Measurements from ENCODE around the gene ZNF30.

DNA sequence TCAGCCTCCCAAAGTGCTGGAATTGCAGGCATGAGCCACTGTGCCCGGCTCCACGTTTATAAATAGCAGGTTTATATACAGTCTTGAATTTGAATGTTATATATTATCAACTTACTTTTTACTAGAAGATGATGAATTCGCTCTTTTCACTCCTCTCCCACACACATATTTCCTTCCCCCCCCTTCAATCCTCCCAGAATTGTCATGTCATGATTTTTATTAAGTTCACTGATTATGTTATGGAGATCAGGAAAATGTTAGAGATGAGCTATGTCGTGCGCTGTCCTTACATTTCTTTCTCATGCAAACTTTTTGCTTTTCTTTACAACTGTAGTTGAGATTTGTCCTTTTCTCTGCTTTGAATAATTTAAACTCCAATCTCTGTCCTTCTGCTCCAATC lies 55.6 kb downstream of the ZNF30 start:
- TF ChIP-seq POLR2A (IDR thresholded peaks at IDR 0.05; ENCODE audit: low read depth, low read length) (no peak), TAF1 (IDR thresholded peaks at IDR 0.05; ENCODE audit: low read depth, low read length) (no peak), POU2F2 (IDR thresholded peaks at IDR 0.05; ENCODE audit: low read depth, low read length) (no peak), POLR2AphosphoS5 (IDR thresholded peaks at IDR 0.05; ENCODE audit: low read depth, low read length) (no peak), SPI1 (IDR thresholded peaks at IDR 0.05; ENCODE audit: low read depth, low read length) (no peak), PAX5 (IDR thresholded peaks at IDR 0.05; ENCODE audit: insufficient read depth, low read length, severe bottlenecking) (no peak)
